ENCODE results near the gene SLC8A2.

Gene SLC8A2

GRCh38 chr19:47503130-47503825 lies 31.6 kb upstream of the SLC8A2 start:
- DNase-seq (ENCODE audit: low read depth), result no peak

- no peak for DNase-seq (ENCODE audit: low read depth)
Measured at GRCh38 chr19:47499863-47500830, 28.5 kb upstream of the SLC8A2 start.

GRCh38 chr19:47499371-47499770 lies 27.7 kb upstream of the SLC8A2 start:
- DNase-seq (ENCODE audit: low read depth), result no peak

- no peak for DNase-seq (ENCODE audit: low read depth)
Measured at GRCh38 chr19:47498561-47498960, 26.9 kb upstream of the SLC8A2 start.

GRCh38 chr19:47497821-47498520 lies 26.3 kb upstream of the SLC8A2 start:
- DNase-seq (ENCODE audit: low read depth), result no peak

GRCh38 chr19:47497050-47497766 lies 25.5 kb upstream of the SLC8A2 start:
- DNase-seq (ENCODE audit: low read depth), result no peak

- no peak for DNase-seq (ENCODE audit: low read depth)
Measured at GRCh38 chr19:47495478-47496372, 24.0 kb upstream of the SLC8A2 start.

- no peak for DNase-seq (ENCODE audit: low read depth)
Measured at GRCh38 chr19:47494729-47495128, 23.0 kb upstream of the SLC8A2 start.

GRCh38 chr19:47494211-47494547 lies 22.5 kb upstream of the SLC8A2 start:
- DNase-seq (ENCODE audit: low read depth), result no peak

GRCh38 chr19:47493378-47494210 lies 21.9 kb upstream of the SLC8A2 start:
- DNase-seq (ENCODE audit: low read depth), result no peak

GRCh38 chr19:47492571-47493377 lies 21.1 kb upstream of the SLC8A2 start:
- DNase-seq (ENCODE audit: low read depth), result no peak

GRCh38 chr19:47492137-47492533 lies 20.4 kb upstream of the SLC8A2 start:
- no peak for DNase-seq (ENCODE audit: low read depth)

- no peak for DNase-seq (ENCODE audit: low read depth)
Measured at GRCh38 chr19:47491358-47492136, 19.9 kb upstream of the SLC8A2 start.

GRCh38 chr19:47490847-47491246 lies 19.2 kb upstream of the SLC8A2 start:
- no peak for DNase-seq (ENCODE audit: low read depth)

- no peak for DNase-seq (ENCODE audit: low read depth)
Measured at GRCh38 chr19:47490031-47490430, 18.3 kb upstream of the SLC8A2 start.

- no peak for DNase-seq (ENCODE audit: low read depth)
Measured at GRCh38 chr19:47489072-47489914, 17.6 kb upstream of the SLC8A2 start.
